Measurements from ENCODE around the gene ZNF548.
A peak's percentile ranks its signal among the peaks of the same experiment; 100 is the strongest.
"Not testable (repeated sequence)": the region's sequence is repeated elsewhere in the genome, so short reads cannot be mapped to it uniquely, and the experiment has no call there.

ZNF548 gene

GRCh38 chr19:57389730-57390598, at the start of gene ZNF548:
ZNF548 (plus strand) TSS chr19:57389854; CDS start chr19:57390100, 246 bp downstream.
- ATAC-seq (peak; percentile 99), DNase-seq (peak; percentile 97)

DNA sequence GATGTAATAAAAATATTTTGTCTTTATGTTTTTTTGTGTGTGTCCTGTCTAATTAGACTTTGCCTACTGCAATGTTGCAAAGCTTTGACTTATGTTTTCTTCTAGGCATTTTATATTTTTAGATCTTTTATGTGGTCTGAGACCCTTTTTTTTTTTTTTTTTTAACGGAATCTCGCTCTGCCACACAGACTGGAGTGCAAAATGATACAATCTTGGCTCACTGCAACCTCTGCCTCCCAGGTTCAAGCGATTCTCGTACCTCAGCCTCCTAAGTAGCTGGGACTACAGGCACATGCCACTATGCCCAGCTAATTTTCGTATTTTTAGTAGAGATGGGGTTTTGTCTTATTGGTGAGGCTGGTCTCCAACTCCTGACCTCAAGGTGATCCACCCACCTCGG, 47.1 kb upstream of the ZNF548 start:
- ATAC-seq (no peak), DNase-seq (no peak)

DNA sequence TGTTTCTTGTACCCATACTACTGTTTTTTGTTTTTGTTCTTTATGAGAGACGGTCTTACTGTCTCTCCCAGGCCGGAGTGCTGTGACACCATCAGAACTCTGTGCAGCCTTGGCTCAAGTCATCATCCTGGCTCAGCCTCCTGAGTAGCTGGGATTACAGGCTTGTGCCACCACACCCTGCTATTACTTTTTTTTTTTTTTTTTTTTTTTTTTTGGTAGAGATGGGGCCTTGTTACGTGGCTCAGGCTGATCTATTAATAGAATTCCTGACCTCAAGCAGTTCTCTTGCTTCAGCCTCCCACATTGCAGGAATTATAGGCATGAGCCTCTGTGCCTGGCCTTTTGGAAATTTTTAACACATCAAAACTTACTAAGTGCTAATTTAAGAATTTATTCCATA, 41.5 kb upstream of the ZNF548 start:
- DNase-seq = no peak

GRCh38 chr19:57350877-57351805, 38.5 kb upstream of the ZNF548 start, which contains the start of gene ZNF304:
ZNF304 (plus strand) TSS chr19:57351271; CDS start chr19:57351665, 394 bp downstream.
- ATAC-seq (peak; percentile 100), DNase-seq (peak; percentile 82)

More for the DNA sequence above, 41.5 kb upstream of the ZNF548 start:
- ATAC-seq = no peak

- ATAC-seq (no peak), DNase-seq (no peak)
Measured at GRCh38 chr19:57351867-57352266, 37.8 kb upstream of the ZNF548 start.

DNA sequence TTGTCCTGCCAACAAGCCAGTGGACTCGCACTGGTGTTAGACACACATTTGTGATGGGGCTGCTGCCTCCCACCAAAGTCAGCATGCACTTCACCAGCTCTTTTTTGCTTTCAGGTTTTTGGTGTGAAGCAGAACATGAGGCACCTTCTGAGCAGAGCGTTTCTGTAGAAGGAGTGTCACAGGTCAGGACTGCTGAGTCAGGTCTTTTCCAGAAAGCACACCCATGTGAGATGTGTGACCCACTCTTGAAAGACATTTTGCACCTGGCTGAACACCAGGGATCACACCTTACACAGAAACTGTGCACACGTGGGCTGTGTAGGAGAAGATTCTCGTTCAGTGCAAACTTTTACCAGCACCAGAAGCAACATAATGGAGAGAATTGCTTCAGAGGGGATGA, 33.7 kb upstream of the ZNF548 start:
- ATAC-seq (no peak), DNase-seq (no peak)

GRCh38 chr19:57357406-57357805, 32.2 kb upstream of the ZNF548 start:
- DNase-seq = no peak
- no peak for ATAC-seq

DNA sequence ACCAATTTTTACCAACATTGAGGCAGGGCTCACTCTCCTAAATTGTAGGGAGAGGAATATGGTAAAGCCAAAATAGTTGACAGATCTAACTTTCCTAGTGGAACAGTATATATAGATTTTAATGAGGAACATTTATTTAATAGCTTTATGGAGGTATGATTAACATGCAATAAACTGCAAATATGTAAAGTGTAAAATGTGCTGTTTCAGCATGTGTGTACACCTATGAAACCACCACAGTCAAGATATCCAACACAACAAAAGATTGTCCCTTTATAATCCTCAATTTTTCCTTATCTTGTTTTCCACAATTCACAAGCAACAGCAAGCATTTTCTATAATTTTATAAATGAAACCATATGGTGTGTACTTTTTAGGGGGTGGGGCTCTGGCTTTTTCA, 30.4 kb upstream of the ZNF548 start:
- DNase-seq (no peak), ATAC-seq (no peak)

DNA sequence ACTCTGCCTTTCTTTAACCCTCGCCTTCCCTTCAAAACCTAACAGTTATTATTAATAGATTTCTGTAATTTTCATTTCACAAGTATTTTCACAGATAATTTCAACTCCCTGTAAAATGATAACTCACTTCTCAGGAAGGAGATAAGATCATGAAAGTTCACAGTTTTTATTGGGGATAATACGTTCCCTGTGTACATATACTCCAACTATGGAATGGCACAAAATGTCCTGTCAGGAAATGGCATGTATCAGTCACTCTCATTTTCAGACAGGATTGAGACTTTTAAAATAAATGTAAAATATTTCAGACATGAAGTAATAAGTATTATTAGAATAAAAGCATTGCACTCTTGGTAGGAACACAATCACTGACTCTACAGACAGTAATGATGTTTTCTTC, 27.2 kb upstream of the ZNF548 start:
- DNase-seq = no peak
- no peak for ATAC-seq

DNA sequence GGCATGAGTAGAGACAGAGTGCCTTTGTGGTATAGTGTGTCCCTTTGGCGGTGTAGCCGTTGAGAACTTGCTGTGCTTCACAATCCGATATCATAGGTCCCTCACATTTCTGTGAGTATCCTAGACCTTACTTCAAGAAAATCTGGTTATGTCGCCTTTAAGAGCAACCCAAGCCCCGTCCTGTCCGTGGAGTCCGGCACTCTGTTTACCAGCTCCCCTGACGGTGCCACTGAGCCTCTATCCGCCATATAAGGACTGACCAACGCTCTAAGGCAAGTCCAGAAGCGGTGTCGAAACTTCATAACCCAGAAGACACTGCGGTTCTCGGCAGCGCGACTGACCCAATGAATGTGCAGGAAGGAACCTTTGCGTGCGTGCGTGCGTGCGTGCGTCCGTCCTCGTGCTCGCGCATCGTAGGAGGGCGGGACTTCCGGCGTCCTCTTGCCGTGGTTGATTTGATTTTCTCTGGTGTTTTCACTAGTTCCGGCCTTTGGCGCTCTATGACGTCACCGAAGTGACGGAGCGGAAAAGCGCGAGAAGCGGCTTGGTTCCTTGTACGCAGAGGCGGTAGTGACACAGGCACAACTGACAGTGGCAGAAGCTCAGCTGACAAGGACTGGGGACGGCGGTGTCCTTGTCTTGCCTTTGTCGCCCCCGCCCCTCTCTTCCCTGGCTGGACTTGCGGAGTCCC, 26.5 kb upstream of the ZNF548 start, which contains the start of the genes TRAPPC2B and ZNF547:
TSS of gene TRAPPC2B (plus strand) at position 555 of the 691 bp plus-strand sequence. CDS start 1,283 bp downstream, outside the sequence.
TSS of gene ZNF547 (plus strand) at position 555 of the 691 bp plus-strand sequence. CDS start 5,005 bp downstream, outside the sequence.
- ATAC-seq = peak; percentile 96
- DNase-seq = peak; percentile 97

- ATAC-seq = no peak
Measured at GRCh38 chr19:57363688-57364181, 25.9 kb upstream of the ZNF548 start.

GRCh38 chr19:57366776-57367175, 22.9 kb upstream of the ZNF548 start:
- ATAC-seq = no peak
- DNase-seq = no peak

More at GRCh38 chr19:57363688-57364181, 25.9 kb upstream of the ZNF548 start:
- no peak for DNase-seq

- ATAC-seq (no peak), DNase-seq (no peak)
Measured at GRCh38 chr19:57374179-57374578, 15.5 kb upstream of the ZNF548 start.

GRCh38 chr19:57374647-57375046, 15.0 kb upstream of the ZNF548 start:
- ATAC-seq, DNase-seq: not testable (repeated sequence)

GRCh38 chr19:57376151-57376550, 13.5 kb upstream of the ZNF548 start:
- ATAC-seq = no peak

GRCh38 chr19:57377498-57378146, 12.0 kb upstream of the ZNF548 start:
- no peak for ATAC-seq
- DNase-seq = no peak

More at GRCh38 chr19:57376151-57376550, 13.5 kb upstream of the ZNF548 start:
- DNase-seq = no peak

GRCh38 chr19:57380923-57381322, 8.7 kb upstream of the ZNF548 start:
- no peak for DNase-seq

DNA sequence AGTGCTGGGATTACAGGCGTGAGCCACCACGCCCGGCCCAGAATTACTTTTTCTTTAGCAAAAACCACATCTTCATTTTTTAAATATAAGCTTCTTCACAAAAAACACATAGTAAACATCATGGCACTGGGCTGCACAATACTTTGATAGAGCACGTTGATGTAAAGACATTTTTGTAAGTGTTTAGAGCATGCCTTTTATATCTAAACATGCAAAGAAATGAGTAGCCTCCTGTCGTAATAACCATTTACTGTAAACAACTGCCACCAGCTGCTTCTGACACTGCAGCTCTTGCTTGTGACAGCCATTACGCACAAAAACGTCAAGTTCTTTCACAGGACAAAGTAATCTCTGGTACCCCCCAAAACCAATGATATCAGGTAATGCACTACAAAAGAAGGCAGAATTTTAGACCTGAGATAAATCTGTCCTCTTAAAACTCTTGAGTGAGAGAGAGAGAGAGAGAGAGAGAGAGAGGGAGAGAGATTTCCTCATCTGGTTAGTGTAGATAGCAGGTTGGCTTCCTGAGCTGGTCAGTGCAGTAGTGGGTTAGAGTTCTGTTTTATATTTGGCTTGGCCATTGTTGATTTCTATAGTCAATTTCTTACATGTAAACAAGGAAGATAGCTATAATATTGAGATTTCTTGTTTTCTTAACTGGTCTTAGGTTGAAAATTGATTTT, 6.7 kb upstream of the ZNF548 start:
- DNase-seq (no peak), ATAC-seq (no peak)

More at GRCh38 chr19:57380923-57381322, 8.7 kb upstream of the ZNF548 start:
- ATAC-seq = no peak

DNA sequence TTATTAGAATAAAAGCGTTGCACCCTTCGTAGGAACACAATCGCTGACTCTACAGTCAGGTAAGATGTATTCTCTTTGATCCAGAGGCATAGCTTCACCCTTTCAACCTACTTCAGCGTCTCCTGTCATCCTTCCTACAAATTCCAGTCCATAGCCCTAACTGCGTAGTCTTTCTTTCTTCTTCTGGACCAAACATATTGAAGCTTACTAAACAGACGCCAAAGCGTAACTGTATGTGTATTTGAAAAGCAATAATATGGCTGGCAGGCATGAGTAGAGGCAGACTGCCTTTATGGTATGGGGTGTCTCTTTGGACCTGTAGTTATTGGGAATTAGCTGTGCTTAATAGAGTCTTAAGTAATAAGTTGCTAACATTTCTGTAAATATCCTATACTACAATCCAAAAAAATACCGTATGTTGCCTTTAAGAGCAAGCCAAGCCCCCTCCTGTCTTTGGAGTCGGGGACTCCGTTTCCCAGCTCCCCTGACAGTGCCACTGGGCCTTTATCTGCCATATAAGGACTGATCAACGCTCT, 392 bp upstream of the ZNF548 start:
- DNase-seq = no peak
- ATAC-seq = no peak

DNA sequence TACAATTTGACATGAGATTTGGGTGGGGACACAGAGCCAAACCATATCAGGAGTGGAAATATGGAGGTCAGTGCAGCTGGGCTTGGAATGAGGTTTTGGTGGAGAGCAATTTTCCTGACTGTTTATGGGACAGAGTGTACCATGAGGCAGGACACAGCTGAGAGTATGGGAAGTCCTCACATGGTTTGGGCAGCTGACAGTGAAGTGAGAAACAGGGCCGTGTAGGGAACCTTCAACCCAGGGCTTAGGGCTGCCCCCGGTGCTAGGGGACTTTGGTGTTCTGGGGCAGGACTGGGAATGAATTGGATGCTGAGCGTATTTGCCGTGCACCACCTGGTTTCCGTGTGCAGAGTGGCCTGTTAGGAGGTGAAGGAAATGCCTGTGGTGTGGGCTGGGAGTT, 6.1 kb downstream of the ZNF548 start:
- no peak for DNase-seq
- ATAC-seq = no peak

Data from stimulated activated naive CD8-positive, alpha-beta T cell treated with anti-CD3 and anti-CD28 coated beads, Interleukin-15, Interleukin-2, amounts not matched to agents 100 U/mL and 50 U/mL, for 24 hours (primary cell).